Heart left ventricle (tissue), 13 donors: ENCODE data around the gene MALRD1.

Experiments used
- POLR2A ChIP-seq, 2 donors: fragments of 450-650 bp; IDR thresholded peaks; one replicate each; pipeline ENCODE4 v1.6.1; 2017; ENCODE audit warnings: antibody characterized with exemption in 2 of 2, mild to moderate bottlenecking in 2 of 2, moderate library complexity in 2 of 2
- TF ChIP-seq, protein P1 (sequence below), 12 donors: fragments of 200-600 bp; sonication (generic) in 4 of 12; IDR thresholded peaks; one replicate each; pipeline versions ENCODE4 v1.5.0 to v1.8.0; 2018 to 2022; ENCODE audit warnings: antibody characterized with exemption in 12 of 12, mild to moderate bottlenecking in 5 of 12
- donor health status: ischemic (EF 13 %, LVEDD 7.1; RV severe dilation, severe dysfunction).
- donor health status: DM: no; HTN: yes; CAD: no.
- donor health status: DM: no; HTN: no; CAD: no.
- donor health status: ischemic (EF 25% LVEDD 6.9; RV normal size, moderate dysfunction).
- donor health status: ischemic (EF 25% LVEDD 5.7; RV mildly dilated, moderate dysfunction).
- donor health status: ischemic (EF 35%, LVEDD 5.7; RV mildly dilated, moderate dysfunction).
- donor health status: nonischemic (EF 11% LVEDD 7.7; RV severe dilation, severe dysfunction).
- donor health status: DM: yes; HTN: yes; CAD: no.
- donor health status: PGD.
- donor health status: ischemic (EF 29% LVEDD 5.4; RV normal size, mild dysfunction).
- donor health status: nonischemic (EF 23%, LVEDD 6.1; RV moderate dilation, normal function).

DNA sequence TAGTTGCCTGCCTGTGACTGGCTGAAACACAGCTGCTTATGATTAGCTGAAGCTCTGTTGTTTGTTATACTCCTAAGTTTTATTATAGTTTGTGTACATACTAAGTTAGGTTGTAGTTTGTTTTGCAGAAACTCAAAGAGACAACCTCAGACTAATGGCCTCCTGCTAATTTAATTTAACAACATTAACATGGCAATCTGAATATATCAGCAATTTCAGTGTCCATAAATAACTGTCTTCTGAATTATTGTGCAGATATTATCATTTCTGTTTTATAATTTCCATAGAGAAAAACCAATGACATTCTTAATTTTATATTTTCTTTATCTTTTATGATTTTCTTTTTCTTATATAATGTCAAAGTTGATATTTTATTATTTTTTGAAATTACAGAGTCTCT is 469.5 kb downstream of the MALRD1 start:
- TF ChIP-seq, protein P1, sequence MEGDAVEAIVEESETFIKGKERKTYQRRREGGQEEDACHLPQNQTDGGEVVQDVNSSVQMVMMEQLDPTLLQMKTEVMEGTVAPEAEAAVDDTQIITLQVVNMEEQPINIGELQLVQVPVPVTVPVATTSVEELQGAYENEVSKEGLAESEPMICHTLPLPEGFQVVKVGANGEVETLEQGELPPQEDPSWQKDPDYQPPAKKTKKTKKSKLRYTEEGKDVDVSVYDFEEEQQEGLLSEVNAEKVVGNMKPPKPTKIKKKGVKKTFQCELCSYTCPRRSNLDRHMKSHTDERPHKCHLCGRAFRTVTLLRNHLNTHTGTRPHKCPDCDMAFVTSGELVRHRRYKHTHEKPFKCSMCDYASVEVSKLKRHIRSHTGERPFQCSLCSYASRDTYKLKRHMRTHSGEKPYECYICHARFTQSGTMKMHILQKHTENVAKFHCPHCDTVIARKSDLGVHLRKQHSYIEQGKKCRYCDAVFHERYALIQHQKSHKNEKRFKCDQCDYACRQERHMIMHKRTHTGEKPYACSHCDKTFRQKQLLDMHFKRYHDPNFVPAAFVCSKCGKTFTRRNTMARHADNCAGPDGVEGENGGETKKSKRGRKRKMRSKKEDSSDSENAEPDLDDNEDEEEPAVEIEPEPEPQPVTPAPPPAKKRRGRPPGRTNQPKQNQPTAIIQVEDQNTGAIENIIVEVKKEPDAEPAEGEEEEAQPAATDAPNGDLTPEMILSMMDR (IDR thresholded peaks at IDR 0.05): no peak
- no peak for TF ChIP-seq POLR2A (IDR thresholded peaks at IDR 0.05)
